NT2/D1 (cell line): Measurements from ENCODE around the gene HOATZ.

Experiments
- SUZ12 ChIP-seq: IDR thresholded peaks from 2 replicates; pipeline ENCODE4 v1.6.1; 2011; ENCODE audit not compliant: insufficient read length, insufficient read depth; ENCODE audit errors: extremely low read depth
- YY1 ChIP-seq: IDR thresholded peaks from 2 replicates; pipeline ENCODE4 v1.6.1; 2011; ENCODE audit not compliant: insufficient read length, insufficient read depth
- ZNF274 ChIP-seq: IDR thresholded peaks from 2 replicates; pipeline ENCODE4 v1.6.1; 2011; ENCODE audit warnings: mild to moderate bottlenecking, low read depth, low read length

DNA sequence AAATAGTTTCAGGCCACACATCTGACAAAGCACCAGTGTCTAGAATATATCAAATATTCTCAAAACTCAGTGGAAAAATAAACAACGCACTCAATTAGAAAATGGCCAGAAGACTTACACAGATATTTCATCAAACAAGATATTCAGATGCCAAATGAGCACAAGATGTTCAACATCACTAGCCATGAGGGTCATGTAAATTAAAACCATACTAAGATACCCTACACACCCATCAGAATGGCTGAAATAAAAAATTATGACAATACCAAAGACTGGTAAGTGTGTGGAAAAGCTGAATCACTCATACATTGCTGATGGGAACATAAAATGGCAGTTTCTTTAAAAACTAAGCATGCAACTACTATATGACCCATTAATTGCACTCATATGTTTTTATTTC lies 24.1 kb upstream of the HOATZ start:
- TF ChIP-seq ZNF274 (no peak), YY1 (no peak), SUZ12 (no peak)
